ENCODE measurements around the gene SMAD5.

Gene SMAD5

GRCh38 chr5:136222580-136223235, 90.1 kb downstream of the SMAD5 start:
- no peak for DNase-seq (ENCODE audit: low spot score)

- no peak for DNase-seq (ENCODE audit: low spot score)
Measured at GRCh38 chr5:136225796-136226195, 93.2 kb downstream of the SMAD5 start.

- DNase-seq (ENCODE audit: low spot score): no peak
Measured at GRCh38 chr5:136226401-136226800, 93.8 kb downstream of the SMAD5 start.

DNA sequence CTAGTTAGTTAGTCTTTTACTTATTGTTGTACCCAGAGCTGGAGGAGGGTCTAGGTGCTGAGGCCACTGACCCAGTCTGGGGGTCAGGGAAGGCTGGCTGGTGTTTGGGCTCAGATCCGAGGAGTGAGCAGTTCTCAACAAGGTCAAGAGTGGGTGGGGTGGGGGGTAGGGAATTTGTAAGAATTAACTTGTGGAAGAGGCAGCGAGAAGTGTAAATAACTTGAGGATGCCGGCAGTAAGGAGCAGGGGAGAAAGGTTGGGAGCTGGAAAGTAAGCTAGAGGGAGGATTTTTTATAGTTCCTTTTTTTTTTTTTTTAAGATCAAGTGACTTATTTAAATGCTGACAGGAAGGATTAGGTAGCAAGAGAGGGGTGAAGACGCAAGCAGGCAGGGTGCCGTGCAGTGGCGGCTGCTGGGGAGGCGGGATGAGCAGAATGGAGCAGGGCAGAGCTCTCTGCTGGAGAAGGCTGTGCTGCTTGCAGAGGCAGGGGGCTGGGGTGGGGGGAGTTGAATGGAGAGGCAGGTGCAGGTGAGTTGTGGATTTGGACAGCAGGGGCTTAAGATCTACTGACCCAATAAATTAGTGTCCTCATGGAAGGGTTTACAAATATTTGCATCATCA, 95.6 kb downstream of the SMAD5 start:
- DNase-seq (ENCODE audit: low spot score): no peak

- no peak for DNase-seq (ENCODE audit: low spot score)
Measured at GRCh38 chr5:136230176-136230575, 97.5 kb downstream of the SMAD5 start.

DNA sequence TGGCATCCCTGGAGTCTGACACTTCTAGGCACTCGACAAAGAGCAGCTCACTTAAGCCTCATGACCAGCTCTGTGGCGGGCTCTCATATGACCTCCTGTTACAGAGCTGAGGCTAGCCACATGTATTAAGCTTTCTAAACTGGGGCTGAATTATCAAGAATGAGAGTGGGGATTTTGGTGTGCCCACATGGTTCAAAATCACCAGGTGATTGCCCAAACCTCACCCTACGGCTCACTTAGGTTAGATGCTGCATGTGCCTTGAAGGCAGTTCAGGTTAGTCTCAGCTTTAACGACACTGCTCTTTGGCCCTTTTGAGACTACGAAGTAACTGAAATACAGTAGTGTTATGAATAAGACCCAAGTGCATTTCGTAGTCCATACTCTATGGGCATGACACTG, 99.7 kb downstream of the SMAD5 start:
- no peak for DNase-seq (ENCODE audit: low spot score)
